ENCODE data around the gene NUBP2.
A peak's percentile ranks its signal among the peaks of the same experiment; 100 is the strongest.

Gene NUBP2

GRCh38 chr16:1760911-1761310, 21.8 kb upstream of the NUBP2 start:
- Histone ChIP-seq H3K4me1 (ENCODE audit: control extremely low read depth in 1 of 4, control insufficient read depth in 4 of 4, insufficient read depth in 4 of 4, low read length in 3 of 4) (no peaks in the 10 kb centered on the region), H3K36me3 (ENCODE audit: control insufficient read depth in 4 of 4, insufficient read depth in 4 of 4, low read length in 3 of 4) (peaks cover 0 to 83% (median 57%) of the 10 kb centered on the region in 4 experiments), H3K4me3 (ENCODE audit: control insufficient read depth in 1 of 7, extremely low read depth in 1 of 7, insufficient read depth in 4 of 7, low read depth in 2 of 7, low read length in 6 of 7) (no peak overlapping the region), H3K27me3 (replicated peaks in 2 of 5; ENCODE audit: control insufficient read depth in 4 of 5, insufficient read depth in 5 of 5, low read length in 4 of 5) (no peaks in the 10 kb centered on the region), H3K27ac (ENCODE audit: insufficient read depth in 1 of 2, low read depth in 1 of 2, low read length in 2 of 2, poor library complexity in 1 of 2, severe bottlenecking in 2 of 2) (no peak overlapping the region), H3K9me3 (ENCODE audit: control extremely low read depth in 1 of 5, control insufficient read depth in 4 of 5, insufficient read depth in 2 of 5, low read depth in 1 of 5, low read length in 4 of 5) (no peaks in the 10 kb centered on the region)
- no peak for DNase-seq
- CTCF ChIA-PET = interaction anchor here (1.0 to 1.6 kb wide), 2 partner anchors 12 to 28 kb away, joined by 3 read pairs; partner anchors contain the start of genes EME2 and MRPS34
- POLR2A ChIA-PET = no interaction called here
- 97% methylated on average over 10 of the region's 15 CpGs for WGBS (ENCODE audit: insufficient coverage)

- ChIA-PET CTCF (interaction anchor here (1.6 kb wide), 1 partner anchor 29 kb away, joined by 3 read pairs; no protein-coding TSS in a partner anchor), POLR2A (interaction anchor here (0.6 kb wide), 1 partner anchor 21 kb away, joined by 3 read pairs; the partner anchor contains the start of gene NUBP2)
- Histone ChIP-seq H3K36me3 (ENCODE audit: control insufficient read depth in 4 of 4, insufficient read depth in 4 of 4, low read length in 3 of 4) (peaks cover 2 to 87% (median 59%) of the 10 kb centered on the region in 4 experiments), H3K4me3 (ENCODE audit: control insufficient read depth in 1 of 7, extremely low read depth in 1 of 7, insufficient read depth in 4 of 7, low read depth in 2 of 7, low read length in 6 of 7) (no peak overlapping the region), H3K27ac (ENCODE audit: insufficient read depth in 1 of 2, low read depth in 1 of 2, low read length in 2 of 2, poor library complexity in 1 of 2, severe bottlenecking in 2 of 2) (no peak overlapping the region), H3K4me1 (ENCODE audit: control extremely low read depth in 1 of 4, control insufficient read depth in 4 of 4, insufficient read depth in 4 of 4, low read length in 3 of 4) (no peaks in the 10 kb centered on the region), H3K9me3 (ENCODE audit: control extremely low read depth in 1 of 5, control insufficient read depth in 4 of 5, insufficient read depth in 2 of 5, low read depth in 1 of 5, low read length in 4 of 5) (no peaks in the 10 kb centered on the region), H3K27me3 (replicated peaks in 2 of 5; ENCODE audit: control insufficient read depth in 4 of 5, insufficient read depth in 5 of 5, low read length in 4 of 5) (no peaks in the 10 kb centered on the region)
- 99% methylated on average over 15 of the region's 15 CpGs for WGBS (ENCODE audit: insufficient coverage)
- DNase-seq = no peak
Observed at GRCh38 chr16:1761751-1762150, 21.0 kb upstream of the NUBP2 start.

GRCh38 chr16:1762196-1762878, 20.4 kb upstream of the NUBP2 start:
- H3K4me3 ChIP-seq (ENCODE audit: control insufficient read depth in 1 of 7, extremely low read depth in 1 of 7, insufficient read depth in 4 of 7, low read depth in 2 of 7, low read length in 6 of 7) = no peak overlapping the region
- H3K4me1 ChIP-seq (ENCODE audit: control extremely low read depth in 1 of 4, control insufficient read depth in 4 of 4, insufficient read depth in 4 of 4, low read length in 3 of 4) = no peaks in the 10 kb centered on the region
- DNase-seq = no peak
- ChIA-PET POLR2A (no interaction called here), CTCF (interaction anchor here (1.3 kb wide), 1 partner anchor 56 kb away, joined by 3 read pairs; the partner anchor contains the start of gene MAPK8IP3)
- no peaks in the 10 kb centered on the region for H3K27me3 ChIP-seq (replicated peaks in 2 of 5; ENCODE audit: control insufficient read depth in 4 of 5, insufficient read depth in 5 of 5, low read length in 4 of 5)
- H3K36me3 ChIP-seq (ENCODE audit: control insufficient read depth in 4 of 4, insufficient read depth in 4 of 4, low read length in 3 of 4) = peaks cover 5 to 92% (median 62%) of the 10 kb centered on the region in 4 experiments
- 93% methylated on average over 25 of the region's 30 CpGs for WGBS (ENCODE audit: insufficient coverage)
- H3K27ac ChIP-seq (ENCODE audit: insufficient read depth in 1 of 2, low read depth in 1 of 2, low read length in 2 of 2, poor library complexity in 1 of 2, severe bottlenecking in 2 of 2) = no peak overlapping the region
- no peaks in the 10 kb centered on the region for H3K9me3 ChIP-seq (ENCODE audit: control extremely low read depth in 1 of 5, control insufficient read depth in 4 of 5, insufficient read depth in 2 of 5, low read depth in 1 of 5, low read length in 4 of 5)

- POLR2A ChIA-PET = no interaction called here
- CTCF ChIA-PET = interaction anchor here (1.3 kb wide), 1 partner anchor 57 kb away, joined by 3 read pairs; the partner anchor contains the start of gene MAPK8IP3
- Histone ChIP-seq H3K9me3 (ENCODE audit: control extremely low read depth in 1 of 5, control insufficient read depth in 4 of 5, insufficient read depth in 2 of 5, low read depth in 1 of 5, low read length in 4 of 5) (no peaks in the 10 kb centered on the region), H3K4me3 (ENCODE audit: control insufficient read depth in 1 of 7, extremely low read depth in 1 of 7, insufficient read depth in 4 of 7, low read depth in 2 of 7, low read length in 6 of 7) (no peak overlapping the region), H3K36me3 (ENCODE audit: control insufficient read depth in 4 of 4, insufficient read depth in 4 of 4, low read length in 3 of 4) (peaks cover 7 to 92% (median 64%) of the 10 kb centered on the region in 4 experiments), H3K4me1 (ENCODE audit: control extremely low read depth in 1 of 4, control insufficient read depth in 4 of 4, insufficient read depth in 4 of 4, low read length in 3 of 4) (no peaks in the 10 kb centered on the region), H3K27me3 (replicated peaks in 2 of 5; ENCODE audit: control insufficient read depth in 4 of 5, insufficient read depth in 5 of 5, low read length in 4 of 5) (no peaks in the 10 kb centered on the region), H3K27ac (ENCODE audit: insufficient read depth in 1 of 2, low read depth in 1 of 2, low read length in 2 of 2, poor library complexity in 1 of 2, severe bottlenecking in 2 of 2) (no peak overlapping the region)
- 98% methylated on average over 19 of the region's 24 CpGs for WGBS (ENCODE audit: insufficient coverage)
- no peak for DNase-seq
Observed at GRCh38 chr16:1762879-1763520, 19.8 kb upstream of the NUBP2 start.

GRCh38 chr16:1763521-1764511, 18.9 kb upstream of the NUBP2 start:
- Histone ChIP-seq H3K4me3 (ENCODE audit: control insufficient read depth in 1 of 7, extremely low read depth in 1 of 7, insufficient read depth in 4 of 7, low read depth in 2 of 7, low read length in 6 of 7) (no peak overlapping the region), H3K4me1 (ENCODE audit: control extremely low read depth in 1 of 4, control insufficient read depth in 4 of 4, insufficient read depth in 4 of 4, low read length in 3 of 4) (no peaks in the 10 kb centered on the region), H3K27ac (ENCODE audit: insufficient read depth in 1 of 2, low read depth in 1 of 2, low read length in 2 of 2, poor library complexity in 1 of 2, severe bottlenecking in 2 of 2) (no peak overlapping the region), H3K9me3 (ENCODE audit: control extremely low read depth in 1 of 5, control insufficient read depth in 4 of 5, insufficient read depth in 2 of 5, low read depth in 1 of 5, low read length in 4 of 5) (no peaks in the 10 kb centered on the region), H3K27me3 (replicated peaks in 2 of 5; ENCODE audit: control insufficient read depth in 4 of 5, insufficient read depth in 5 of 5, low read length in 4 of 5) (no peaks in the 10 kb centered on the region), H3K36me3 (ENCODE audit: control insufficient read depth in 4 of 4, insufficient read depth in 4 of 4, low read length in 3 of 4) (peaks cover 7 to 93% (median 65%) of the 10 kb centered on the region in 4 experiments)
- 96% methylated on average over 54 of the region's 81 CpGs for WGBS (ENCODE audit: insufficient coverage)
- ChIA-PET CTCF (interaction anchor here (0.8 to 1.4 kb wide), 4 partner anchors 12 to 179 kb away, joined by 3 to 4 read pairs (median 3); partner anchors contain the start of genes MAPK8IP3 and MSRB1), POLR2A (no interaction called here)
- peak; percentile 11 to 24 (median 22) for DNase-seq

GRCh38 chr16:1764971-1765370, 17.8 kb upstream of the NUBP2 start:
- no peak for DNase-seq
- CTCF ChIA-PET = interaction anchor here (0.8 to 1.4 kb wide), 4 partner anchors 11 to 178 kb away, joined by 3 to 4 read pairs (median 3); partner anchors contain the start of gene MSRB1
- POLR2A ChIA-PET = no interaction called here
- H3K4me1 ChIP-seq (ENCODE audit: control extremely low read depth in 1 of 4, control insufficient read depth in 4 of 4, insufficient read depth in 4 of 4, low read length in 3 of 4) = peaks cover 0 to under 1% (median 0%) of the 10 kb centered on the region in 4 experiments
- no peak overlapping the region for H3K4me3 ChIP-seq (ENCODE audit: control insufficient read depth in 1 of 7, extremely low read depth in 1 of 7, insufficient read depth in 4 of 7, low read depth in 2 of 7, low read length in 6 of 7)
- no peaks in the 10 kb centered on the region for H3K9me3 ChIP-seq (ENCODE audit: control extremely low read depth in 1 of 5, control insufficient read depth in 4 of 5, insufficient read depth in 2 of 5, low read depth in 1 of 5, low read length in 4 of 5)
- no peaks in the 10 kb centered on the region for H3K27me3 ChIP-seq (replicated peaks in 2 of 5; ENCODE audit: control insufficient read depth in 4 of 5, insufficient read depth in 5 of 5, low read length in 4 of 5)
- H3K36me3 ChIP-seq (ENCODE audit: control insufficient read depth in 4 of 4, insufficient read depth in 4 of 4, low read length in 3 of 4) = peaks cover 7 to 91% (median 62%) of the 10 kb centered on the region in 4 experiments
- WGBS (ENCODE audit: insufficient coverage) = 99% methylated on average over 18 of the region's 21 CpGs
- H3K27ac ChIP-seq (ENCODE audit: insufficient read depth in 1 of 2, low read depth in 1 of 2, low read length in 2 of 2, poor library complexity in 1 of 2, severe bottlenecking in 2 of 2) = no peak overlapping the region

Measured in common myeloid progenitor, CD34-positive (primary cell).